H9 (cell line): Measurements from ENCODE around the gene EHD2. TPM values are rescaled to one million over a fixed set of nuclear protein-coding genes. Genes with fewer than 3 reads are reported as not detected.
A peak's percentile ranks its signal among the peaks of the same experiment; 100 is the strongest.
"Not testable (repeated sequence)": the region's sequence is repeated elsewhere in the genome, so short reads cannot be mapped to it uniquely, and the experiment has no call there.

Experiments used
- DNase-seq: peaks from one replicate; pipeline ENCODE4 v3.0.0-alpha.2; 2017
- H2AFZ ChIP-seq: one replicate; pipeline ENCODE4 v1.6.1; 2013; ENCODE audit warnings: mild to moderate bottlenecking, low read length, control low read depth, moderate library complexity
- H2AK5ac ChIP-seq: 2 replicates; pipeline ENCODE4 v1.6.1; 2013; ENCODE audit warnings: low read length, control low read depth, mixed read lengths; ENCODE audit not compliant: insufficient read length
- H2BK120ac ChIP-seq: one replicate; pipeline ENCODE4 v1.6.1; 2013; ENCODE audit warnings: low read depth, mild to moderate bottlenecking, low read length, control low read depth, inconsistent platforms; ENCODE audit not compliant: poor library complexity, severe bottlenecking
- H2BK12ac ChIP-seq: 2 replicates; pipeline ENCODE4 v1.6.1; 2013; ENCODE audit warnings: low read length, control low read depth, mixed read lengths, low read depth; ENCODE audit not compliant: insufficient read length
- H2BK15ac ChIP-seq: 2 replicates; pipeline ENCODE4 v1.6.1; 2013; ENCODE audit warnings: low read depth, low read length, control low read depth
- H2BK20ac ChIP-seq: one replicate; pipeline ENCODE4 v1.6.1; 2013; ENCODE audit warnings: low read depth, mild to moderate bottlenecking, low read length, control low read depth, inconsistent platforms; ENCODE audit not compliant: poor library complexity, severe bottlenecking
- H2BK5ac ChIP-seq: 2 replicates; pipeline ENCODE4 v1.6.1; 2013; ENCODE audit warnings: low read length, control low read depth, mixed read lengths; ENCODE audit not compliant: insufficient read length
- H3K14ac ChIP-seq: 2 replicates; pipeline ENCODE4 v1.6.1; 2013; ENCODE audit warnings: low read length, control low read depth; ENCODE audit not compliant: insufficient read depth
- H3K18ac ChIP-seq: 2 replicates; pipeline ENCODE4 v1.6.1; 2013; ENCODE audit warnings: low read depth, mild to moderate bottlenecking, mixed read lengths, low read length, control low read depth; ENCODE audit not compliant: insufficient read length
- H3K23ac ChIP-seq: 2 replicates; pipeline ENCODE4 v1.6.1; 2013; ENCODE audit warnings: low read length, control low read depth, mixed read lengths, low read depth; ENCODE audit not compliant: insufficient read length
- H3K23me2 ChIP-seq: 2 replicates; pipeline ENCODE4 v1.6.1; 2013; ENCODE audit warnings: low read depth, mild to moderate bottlenecking, mixed read lengths, low read length, control low read depth; ENCODE audit not compliant: insufficient read length, poor library complexity, severe bottlenecking
- H3K27ac ChIP-seq: 2 replicates; pipeline ENCODE4 v1.5.1; 2013; ENCODE audit warnings: low read length, control low read depth, mixed read lengths, low read depth; ENCODE audit not compliant: insufficient read length
- H3K27me3 ChIP-seq: 2 replicates; pipeline ENCODE4 v1.6.1; 2013; ENCODE audit warnings: low read length, control low read depth, inconsistent platforms; ENCODE audit not compliant: insufficient read depth
- H3K4ac ChIP-seq: 2 replicates; pipeline ENCODE4 v1.6.1; 2013; ENCODE audit warnings: low read depth, mild to moderate bottlenecking, control low read depth, inconsistent platforms, low read length, moderate library complexity
- H3K4me1 ChIP-seq: 2 replicates; pipeline ENCODE4 v1.6.1; 2013; ENCODE audit warnings: low read length, control low read depth, inconsistent platforms; ENCODE audit not compliant: insufficient read depth
- H3K4me2 ChIP-seq: 2 replicates; pipeline ENCODE4 v1.6.1; 2013; ENCODE audit warnings: low read length, control low read depth, mixed read lengths; ENCODE audit not compliant: insufficient read length, insufficient read depth
- H3K56ac ChIP-seq: 2 replicates; pipeline ENCODE4 v1.6.1; 2013; ENCODE audit warnings: low read depth, mild to moderate bottlenecking, mixed read lengths, low read length, control low read depth; ENCODE audit not compliant: insufficient read length
- H3K79me1 ChIP-seq: 2 replicates; pipeline ENCODE4 v1.6.1; 2013; ENCODE audit warnings: low read depth, mild to moderate bottlenecking, moderate library complexity, low read length, control low read depth, inconsistent platforms; ENCODE audit not compliant: insufficient read depth, poor library complexity, severe bottlenecking
- H3K79me2 ChIP-seq: 2 replicates; pipeline ENCODE4 v1.6.1; 2013; ENCODE audit warnings: low read length, control low read depth, inconsistent platforms; ENCODE audit not compliant: insufficient read depth
- H3K9ac ChIP-seq: 2 replicates; pipeline ENCODE4 v1.6.1; 2013; ENCODE audit warnings: low read length, control low read depth, mixed read lengths; ENCODE audit not compliant: insufficient read length; ENCODE audit errors: extremely low read depth
- H3K9me3 ChIP-seq: one replicate; pipeline ENCODE4 v1.6.1; 2013; ENCODE audit warnings: low read depth, low read length, inconsistent platforms; ENCODE audit not compliant: control insufficient read depth
- H3T11ph ChIP-seq: one replicate; pipeline ENCODE4 v1.6.1; 2013; ENCODE audit warnings: mild to moderate bottlenecking, low read length, control low read depth, inconsistent platforms
- H4K20me1 ChIP-seq: one replicate; pipeline ENCODE4 v1.6.1; 2013; ENCODE audit not compliant: control insufficient read depth, insufficient read length, insufficient read depth
- H4K5ac ChIP-seq: 2 replicates; pipeline ENCODE4 v1.6.1; 2013; ENCODE audit warnings: low read depth, mild to moderate bottlenecking, mixed read lengths, low read length, control low read depth; ENCODE audit not compliant: insufficient read length
- H4K8ac ChIP-seq: replicated peaks from 2 replicates; pipeline ENCODE4 v1.6.1; 2013; ENCODE audit warnings: low read length, control low read depth, mixed read lengths, low read depth; ENCODE audit not compliant: insufficient read length
- H4K91ac ChIP-seq: 2 replicates; pipeline ENCODE4 v1.6.1; 2013; ENCODE audit warnings: low read depth, mild to moderate bottlenecking, moderate library complexity, mixed read lengths, low read length, control low read depth; ENCODE audit not compliant: insufficient read length
- H3K27ac Mint-ChIP-seq, 3 experiments: 2 replicates in 2 of 3; 3 replicates in 1 of 3; pipeline ENCODE4 v1.8.0; 2020 to 2021; ENCODE audit warnings: mixed read lengths in 3 of 3, mild to moderate bottlenecking in 1 of 3, moderate library complexity in 1 of 3
- H3K27me3 Mint-ChIP-seq: 2 replicates; pipeline ENCODE4 v1.8.0; 2021; ENCODE audit warnings: low read depth, mild to moderate bottlenecking, moderate library complexity, mixed read lengths
- H3K36me3 Mint-ChIP-seq, 3 experiments: 2 replicates in 2 of 3; 3 replicates in 1 of 3; pipeline ENCODE4 v1.8.0; 2020 to 2021; ENCODE audit warnings: low read depth in 3 of 3, mixed read lengths in 3 of 3; ENCODE audit not compliant: insufficient read depth in 1 of 3
- H3K4me1 Mint-ChIP-seq, 2 experiments: 2 replicates each; pipeline ENCODE4 v1.8.0; 2020; ENCODE audit warnings: mixed read lengths in 2 of 2
- H3K4me3 Mint-ChIP-seq, 2 experiments: 2 replicates in 1 of 2; 3 replicates in 1 of 2; pipeline ENCODE4 v1.8.0; 2020 to 2021; ENCODE audit warnings: mild to moderate bottlenecking in 2 of 2, mixed read lengths in 2 of 2, moderate library complexity in 1 of 2
- H3K9me3 Mint-ChIP-seq, 2 experiments: 2 replicates in 1 of 2; 3 replicates in 1 of 2; pipeline ENCODE4 v1.8.0; 2020; ENCODE audit warnings: mild to moderate bottlenecking in 2 of 2, mixed read lengths in 2 of 2, moderate library complexity in 1 of 2
- CTCF ChIP-seq: fragments of 200-600 bp; sonication (generic); conservative IDR thresholded peaks from 3 replicates; pipeline ENCODE4 v1.8.0; 2021; ENCODE audit warnings: antibody characterized with exemption, mild to moderate bottlenecking
- WGBS: extraction: QIAGEN DNeasy Blood & Tissue Kit; methylation state at CpG from one replicate; pipeline ENCODE4 v1.1.7; 2013; ENCODE audit warnings: missing lambda C conversion rate, low lambda C conversion rate, mixed read lengths; ENCODE audit not compliant: insufficient read length; ENCODE audit errors: extremely low coverage; 5-methylcytosine and 5-hydroxymethylcytosine counted together
- total RNA-seq: library from RNA; stranded (reverse); gene quantifications from 2 replicates; pipeline ENCODE4 v1.2.1, GENCODE V29; 2021

Gene EHD2
- total RNA-seq, 1 experiment from 2014 or later: 19.7 TPM

GRCh38 chr19:47716270-47716937, 3.2 kb downstream of the EHD2 start:
- no peak overlapping the region for H3T11ph ChIP-seq
- peaks cover 18% of the 10 kb centered on the region in 2 experiments for H3K9me3 Mint-ChIP-seq
- H3K79me1 ChIP-seq: no peaks in the 10 kb centered on the region
- no peak for TF ChIP-seq CTCF
- H2BK20ac ChIP-seq: no peak overlapping the region
- H3K27me3 Mint-ChIP-seq: peaks cover 11% of the 10 kb centered on the region; the same call in 1 of the 2 replicates
- H3K4me2 ChIP-seq: no peak overlapping the region
- H4K5ac ChIP-seq: no peak overlapping the region
- peaks cover 2 to 30% (median 18%) of the 10 kb centered on the region in 3 experiments for H3K36me3 Mint-ChIP-seq
- H3K79me2 ChIP-seq: no peaks in the 10 kb centered on the region
- H3K4me3 Mint-ChIP-seq: no peak overlapping the region; a peak in 1 of 5 replicates
- H3K56ac ChIP-seq: no peak overlapping the region
- no peaks in the 10 kb centered on the region for H4K20me1 ChIP-seq
- H3K9me3 ChIP-seq: no peaks in the 10 kb centered on the region
- H2BK5ac ChIP-seq: no peak overlapping the region
- no peak overlapping the region for H2BK120ac ChIP-seq
- DNase-seq: no peak
- H3K27ac ChIP-seq: no peak overlapping the region
- H3K4me1 Mint-ChIP-seq: peaks cover 12 to 14% of the 10 kb centered on the region in 2 experiments
- no peak overlapping the region for H3K4ac ChIP-seq
- no peak overlapping the region for H3K18ac ChIP-seq
- no peaks in the 10 kb centered on the region for H3K23me2 ChIP-seq
- H3K14ac ChIP-seq: no peak overlapping the region
- no peak overlapping the region for H4K8ac ChIP-seq
- no peak overlapping the region for H3K23ac ChIP-seq
- no peak overlapping the region for H2AK5ac ChIP-seq
- H4K91ac ChIP-seq: no peak overlapping the region
- no peak overlapping the region for H2AFZ ChIP-seq
- H3K4me1 ChIP-seq: no peaks in the 10 kb centered on the region
- H2BK15ac ChIP-seq: no peak overlapping the region
- no peak overlapping the region for H2BK12ac ChIP-seq
- no peak overlapping the region for H3K9ac ChIP-seq
- no peak overlapping the region; a peak in 1 of 7 replicates for H3K27ac Mint-ChIP-seq
- WGBS: no CpG with 5 or more reads among the region's 32 CpGs
- H3K27me3 ChIP-seq: no peaks in the 10 kb centered on the region

- Mint-ChIP-seq H3K36me3 (peaks cover 2 to 30% (median 18%) of the 10 kb centered on the region in 3 experiments), H3K27ac (peak overlapping the region; percentile 45 to 90 (median 89); a peak in 3 of 7 replicates), H3K9me3 (peaks cover 17 to 18% of the 10 kb centered on the region in 2 experiments), H3K4me1 (peaks cover 9 to 10% of the 10 kb centered on the region in 2 experiments)
- H3K9me3 ChIP-seq, H3K56ac ChIP-seq, H4K8ac ChIP-seq, H3K4me3 Mint-ChIP-seq, H2BK5ac ChIP-seq, H2AK5ac ChIP-seq, H3K79me2 ChIP-seq, H3K27me3 Mint-ChIP-seq, H3K4me1 ChIP-seq, H4K20me1 ChIP-seq, H2AFZ ChIP-seq, H3T11ph ChIP-seq, H3K4ac ChIP-seq, H3K4me2 ChIP-seq, H3K79me1 ChIP-seq, H3K23me2 ChIP-seq, H3K27me3 ChIP-seq, H4K91ac ChIP-seq, H2BK12ac ChIP-seq, H3K14ac ChIP-seq, H2BK120ac ChIP-seq, H3K23ac ChIP-seq, H2BK20ac ChIP-seq, H3K27ac ChIP-seq, H4K5ac ChIP-seq, DNase-seq, H3K9ac ChIP-seq, H2BK15ac ChIP-seq, H3K18ac ChIP-seq: not testable (repeated sequence)
- WGBS: no CpG with 5 or more reads among the region's 11 CpGs
Measured at GRCh38 chr19:47718415-47719046, 5.3 kb downstream of the EHD2 start.
